ENCODE measurements around the gene PRRG2.
"Not testable (repeated sequence)": the region's sequence is repeated elsewhere in the genome, so short reads cannot be mapped to it uniquely, and the experiment has no call there.

The PRRG2 gene

GRCh38 chr19:49599378-49600295, 18.5 kb downstream of the PRRG2 start:
- H3K36me3 Mint-ChIP-seq (ENCODE audit: low read depth) = peaks cover 69% of the 10 kb centered on the region
- DNase-seq = no peak
- no peak overlapping the region for H3K4me3 Mint-ChIP-seq
- H3K4me1 Mint-ChIP-seq (ENCODE audit: low read depth) = peaks cover 23% of the 10 kb centered on the region
- no peaks in the 10 kb centered on the region for H3K27me3 Mint-ChIP-seq
- H3K27ac Mint-ChIP-seq = peak overlapping the region; percentile 87
- H3K9me3 Mint-ChIP-seq = no peaks in the 10 kb centered on the region

- DNase-seq = no peak
- Mint-ChIP-seq H3K36me3 (ENCODE audit: low read depth) (peaks cover 72% of the 10 kb centered on the region), H3K9me3 (no peaks in the 10 kb centered on the region), H3K4me3 (no peak overlapping the region), H3K27me3 (no peaks in the 10 kb centered on the region), H3K27ac (no peak overlapping the region), H3K4me1 (ENCODE audit: low read depth) (peaks cover 22% of the 10 kb centered on the region)
These were observed 20.4 kb downstream of the PRRG2 start for GRCh38 chr19:49601482-49602038.

DNA sequence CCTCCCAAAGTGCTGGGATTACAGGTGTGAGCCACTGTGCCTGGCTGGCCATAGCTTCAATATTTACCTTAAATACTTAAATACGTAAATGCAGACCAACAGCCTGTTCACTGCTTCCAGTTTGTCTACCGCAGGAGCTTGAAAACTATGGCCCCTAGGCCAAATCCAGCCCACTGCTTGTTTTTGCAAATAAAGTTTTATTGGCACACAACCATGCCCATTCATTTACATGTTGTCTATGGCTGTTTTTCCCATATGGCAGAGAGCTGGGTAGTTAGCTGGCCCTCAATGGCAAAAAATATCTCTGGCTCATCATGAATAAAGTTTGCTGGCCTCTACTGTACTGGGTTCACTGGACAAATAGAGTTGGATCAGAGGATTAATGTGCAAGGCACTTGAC, 21.7 kb downstream of the PRRG2 start:
- no peak overlapping the region for H3K4me3 Mint-ChIP-seq
- no peaks in the 10 kb centered on the region for H3K9me3 Mint-ChIP-seq
- peaks cover 79% of the 10 kb centered on the region for H3K36me3 Mint-ChIP-seq (ENCODE audit: low read depth)
- no peaks in the 10 kb centered on the region for H3K27me3 Mint-ChIP-seq
- no peak overlapping the region for H3K27ac Mint-ChIP-seq
- no peak for DNase-seq
- H3K4me1 Mint-ChIP-seq (ENCODE audit: low read depth) = peaks cover 22% of the 10 kb centered on the region

- no peaks in the 10 kb centered on the region for H3K27me3 Mint-ChIP-seq
- H3K36me3 Mint-ChIP-seq (ENCODE audit: low read depth) = peaks cover 73% of the 10 kb centered on the region
- H3K27ac Mint-ChIP-seq = no peak overlapping the region
- H3K9me3 Mint-ChIP-seq = no peaks in the 10 kb centered on the region
- H3K4me3 Mint-ChIP-seq = no peak overlapping the region
- H3K4me1 Mint-ChIP-seq (ENCODE audit: low read depth) = peaks cover 13% of the 10 kb centered on the region
- DNase-seq = no peak
These were observed 24.5 kb downstream of the PRRG2 start for GRCh38 chr19:49605605-49606004.

DNA sequence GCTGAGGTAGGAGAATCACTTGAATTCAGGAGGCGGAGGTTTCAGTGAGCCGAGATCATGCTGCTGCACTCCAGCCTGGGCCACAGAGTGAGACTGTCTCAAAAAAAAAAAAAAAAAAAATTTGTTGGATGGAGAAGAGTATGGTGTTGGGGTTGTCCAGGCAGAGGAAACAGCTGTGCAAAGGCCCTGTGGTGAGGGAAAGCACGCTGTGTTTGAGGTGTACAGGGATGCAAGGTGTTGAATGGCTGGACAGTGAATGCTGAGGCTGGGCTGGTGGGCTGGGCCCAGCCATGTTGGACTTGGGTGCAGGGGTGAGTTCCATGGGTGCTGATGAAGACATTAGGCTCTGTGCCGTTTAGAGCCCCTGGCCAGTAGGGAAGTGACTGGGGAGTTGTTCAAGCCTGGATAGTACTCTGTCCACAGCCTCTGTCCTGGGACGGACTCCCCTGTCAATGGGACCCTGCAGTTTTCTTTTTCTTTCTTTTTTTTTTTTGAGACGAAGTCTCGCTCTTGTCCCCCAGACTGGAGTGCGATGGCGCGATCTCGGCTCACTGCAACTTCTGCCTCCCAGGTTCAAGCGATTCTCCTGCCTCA, 28.5 kb downstream of the PRRG2 start:
- peaks cover 66% of the 10 kb centered on the region for H3K36me3 Mint-ChIP-seq (ENCODE audit: low read depth)
- no peak overlapping the region for H3K4me3 Mint-ChIP-seq
- H3K27me3 Mint-ChIP-seq = no peaks in the 10 kb centered on the region
- peaks cover 18% of the 10 kb centered on the region for H3K4me1 Mint-ChIP-seq (ENCODE audit: low read depth)
- no peak for DNase-seq
- H3K9me3 Mint-ChIP-seq = no peaks in the 10 kb centered on the region
- peak overlapping the region; percentile 33 for H3K27ac Mint-ChIP-seq

- Mint-ChIP-seq H3K9me3 (no peaks in the 10 kb centered on the region), H3K36me3 (ENCODE audit: low read depth) (peaks cover 76% of the 10 kb centered on the region), H3K4me1 (ENCODE audit: low read depth) (peaks cover 20% of the 10 kb centered on the region), H3K27ac (peak overlapping the region; percentile 84), H3K27me3 (no peaks in the 10 kb centered on the region), H3K4me3 (no peak overlapping the region)
- no peak for DNase-seq
These were observed 32.3 kb downstream of the PRRG2 start for GRCh38 chr19:49613374-49613773.

DNA sequence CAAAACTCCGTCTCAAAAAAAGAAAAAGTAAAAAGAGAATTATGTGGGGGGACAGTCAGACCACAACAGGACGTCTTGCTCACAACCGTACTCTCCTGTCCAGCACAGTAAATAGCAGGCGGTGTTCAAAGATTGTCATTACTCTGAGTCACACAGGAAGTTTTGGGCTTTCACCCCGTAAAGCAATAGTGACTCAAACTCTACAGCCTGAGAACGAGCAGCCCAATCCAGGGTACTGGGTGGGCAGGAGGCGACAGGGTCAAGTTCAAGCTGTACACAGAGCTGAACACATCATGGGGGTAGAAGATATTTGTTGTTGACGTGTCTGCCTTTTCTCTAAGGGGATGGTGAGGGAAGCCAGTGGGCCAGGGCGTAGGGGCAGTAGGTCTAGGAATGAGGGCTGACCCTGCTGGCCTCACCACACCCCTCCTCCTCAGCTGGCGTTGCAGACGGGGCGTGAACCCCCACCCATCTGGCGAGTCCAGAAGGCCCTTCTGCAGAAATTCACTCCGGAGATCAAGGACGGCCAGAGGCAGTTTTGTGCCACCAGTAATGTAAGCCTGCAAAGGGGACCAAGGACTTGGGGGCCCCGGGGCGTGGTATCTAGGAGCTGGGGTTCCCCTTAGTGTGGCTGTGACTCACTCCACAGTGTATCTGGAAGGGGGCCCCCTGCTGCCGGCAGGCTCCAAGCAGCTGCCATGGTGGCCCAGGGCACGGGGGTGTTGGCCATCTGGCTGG, 33.1 kb downstream of the PRRG2 start:
- H3K4me1 Mint-ChIP-seq (ENCODE audit: low read depth) = peaks cover 20% of the 10 kb centered on the region
- no peak overlapping the region for H3K4me3 Mint-ChIP-seq
- peaks cover 75% of the 10 kb centered on the region for H3K36me3 Mint-ChIP-seq (ENCODE audit: low read depth)
- DNase-seq = peak; percentile 40
- no peaks in the 10 kb centered on the region for H3K27me3 Mint-ChIP-seq
- no peaks in the 10 kb centered on the region for H3K9me3 Mint-ChIP-seq
- H3K27ac Mint-ChIP-seq = peak overlapping the region; percentile 84

- no peaks in the 10 kb centered on the region for H3K9me3 Mint-ChIP-seq
- H3K4me3 Mint-ChIP-seq = no peak overlapping the region
- H3K4me1 Mint-ChIP-seq (ENCODE audit: low read depth) = peaks cover 20% of the 10 kb centered on the region
- H3K36me3 Mint-ChIP-seq (ENCODE audit: low read depth) = peaks cover 75% of the 10 kb centered on the region
- no peak overlapping the region for H3K27ac Mint-ChIP-seq
- H3K27me3 Mint-ChIP-seq = no peaks in the 10 kb centered on the region
- no peak for DNase-seq
These were observed 34.7 kb downstream of the PRRG2 start for GRCh38 chr19:49615861-49616260.

DNA sequence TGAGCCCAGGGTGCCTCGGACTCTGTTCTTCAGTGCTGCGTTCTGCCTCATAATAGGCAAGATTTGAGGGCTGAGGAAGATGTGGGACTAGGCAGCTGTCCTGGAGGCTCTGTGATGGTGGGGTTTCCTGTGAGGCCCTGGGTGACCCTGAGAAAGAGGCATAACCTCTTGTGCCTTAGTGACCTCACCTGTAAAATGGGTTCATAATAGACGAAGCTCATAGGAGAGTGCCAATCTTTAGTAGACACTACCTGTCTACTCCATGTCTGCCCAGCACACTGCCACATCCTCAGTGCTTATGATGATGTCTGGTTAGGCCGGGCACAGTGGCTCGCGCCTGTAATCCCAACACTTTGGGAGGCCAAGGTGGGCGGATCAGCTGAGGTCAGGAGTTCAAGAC, 35.4 kb downstream of the PRRG2 start:
- Mint-ChIP-seq H3K36me3 (ENCODE audit: low read depth) (peaks cover 75% of the 10 kb centered on the region), H3K9me3 (no peaks in the 10 kb centered on the region), H3K4me1 (ENCODE audit: low read depth) (peaks cover 20% of the 10 kb centered on the region), H3K27ac (no peak overlapping the region), H3K4me3 (no peak overlapping the region), H3K27me3 (no peaks in the 10 kb centered on the region)
- DNase-seq = no peak

- H3K4me1 Mint-ChIP-seq (ENCODE audit: low read depth) = peaks cover 20% of the 10 kb centered on the region
- no peaks in the 10 kb centered on the region for H3K9me3 Mint-ChIP-seq
- H3K4me3 Mint-ChIP-seq = no peak overlapping the region
- no peak overlapping the region for H3K27ac Mint-ChIP-seq
- H3K36me3 Mint-ChIP-seq (ENCODE audit: low read depth) = peaks cover 79% of the 10 kb centered on the region
- no peaks in the 10 kb centered on the region for H3K27me3 Mint-ChIP-seq
- no peak for DNase-seq
These were observed 35.8 kb downstream of the PRRG2 start for GRCh38 chr19:49616945-49617344.

DNA sequence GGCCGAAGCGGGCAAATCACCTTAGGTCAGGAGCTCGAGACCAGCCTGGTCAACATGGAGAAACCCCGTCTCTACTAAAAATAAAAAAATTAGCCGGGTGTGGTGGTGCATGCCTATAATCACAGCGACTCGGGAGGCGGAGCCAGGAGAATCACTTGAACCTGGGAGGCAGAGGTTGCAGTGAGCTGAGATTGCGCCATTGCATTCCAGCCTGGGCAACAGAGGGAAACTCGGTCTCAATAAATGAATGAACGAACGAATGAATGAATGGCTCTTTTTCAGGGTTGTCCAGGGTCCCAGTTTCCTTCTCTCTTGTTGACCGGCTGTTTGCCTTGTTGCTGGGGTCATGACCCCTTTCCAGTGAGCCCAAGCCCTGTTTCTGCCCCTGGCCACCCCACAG, 36.7 kb downstream of the PRRG2 start:
- H3K4me1 Mint-ChIP-seq (ENCODE audit: low read depth) = peaks cover 17% of the 10 kb centered on the region
- peak overlapping the region; percentile 63 for H3K27ac Mint-ChIP-seq
- not testable (repeated sequence) for H3K4me3 Mint-ChIP-seq, H3K9me3 Mint-ChIP-seq, DNase-seq, H3K27me3 Mint-ChIP-seq
- peaks cover 79% of the 10 kb centered on the region for H3K36me3 Mint-ChIP-seq (ENCODE audit: low read depth)

GRCh38 chr19:49624967-49625910, 44.1 kb downstream of the PRRG2 start:
- DNase-seq = no peak
- Mint-ChIP-seq H3K27ac (no peak overlapping the region), H3K27me3 (no peaks in the 10 kb centered on the region), H3K4me1 (ENCODE audit: low read depth) (no peaks in the 10 kb centered on the region), H3K36me3 (ENCODE audit: low read depth) (peaks cover 60% of the 10 kb centered on the region), H3K9me3 (no peaks in the 10 kb centered on the region), H3K4me3 (no peak overlapping the region)

DNA sequence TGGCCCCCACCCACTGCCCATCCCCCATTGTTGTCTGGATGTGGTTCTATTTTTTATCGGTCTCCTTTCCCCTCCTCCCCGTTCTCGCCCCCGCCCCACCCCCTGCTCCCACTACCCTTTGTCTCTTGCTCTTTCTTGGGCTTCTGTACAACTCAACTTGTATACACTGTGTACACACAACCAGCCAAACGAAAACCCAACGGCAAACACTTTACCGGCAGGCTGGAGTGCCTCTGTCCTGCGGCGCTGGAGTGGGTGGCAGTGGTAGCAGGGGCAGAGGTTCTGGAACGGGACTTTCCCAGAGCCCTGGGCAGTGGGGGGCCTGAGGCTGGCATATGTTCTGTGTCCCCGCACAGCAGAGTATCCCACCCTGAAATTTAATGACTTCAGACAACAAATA, 45.1 kb downstream of the PRRG2 start:
- Mint-ChIP-seq H3K4me3 (no peak overlapping the region), H3K4me1 (ENCODE audit: low read depth) (peaks cover 2% of the 10 kb centered on the region), H3K9me3 (no peaks in the 10 kb centered on the region), H3K27ac (no peak overlapping the region), H3K27me3 (no peaks in the 10 kb centered on the region), H3K36me3 (ENCODE audit: low read depth) (peaks cover 57% of the 10 kb centered on the region)
- DNase-seq = no peak

DNA sequence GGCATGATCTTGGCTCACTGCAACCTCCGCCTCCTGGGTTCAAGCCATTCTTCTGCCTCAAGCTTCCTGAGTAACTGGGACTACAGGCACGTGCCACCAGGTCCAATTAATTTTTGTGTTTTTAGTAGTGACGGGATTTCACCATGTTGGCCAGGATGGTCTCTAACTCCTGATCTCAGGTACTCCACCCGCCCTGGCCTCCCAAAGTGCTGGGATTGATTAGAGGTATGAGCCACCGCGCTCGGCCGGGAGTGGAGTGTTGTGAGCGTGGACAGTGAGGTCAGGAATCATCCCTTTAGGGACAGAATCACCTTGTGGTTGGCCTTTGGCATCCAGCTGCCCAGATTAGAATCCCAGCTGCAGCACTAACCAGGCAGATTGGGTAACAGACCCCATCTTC, 48.5 kb downstream of the PRRG2 start:
- peaks cover 36% of the 10 kb centered on the region for H3K36me3 Mint-ChIP-seq (ENCODE audit: low read depth)
- H3K27me3 Mint-ChIP-seq = no peaks in the 10 kb centered on the region
- no peak for DNase-seq
- H3K9me3 Mint-ChIP-seq = no peaks in the 10 kb centered on the region
- peaks cover 2% of the 10 kb centered on the region for H3K4me1 Mint-ChIP-seq (ENCODE audit: low read depth)
- no peak overlapping the region for H3K27ac Mint-ChIP-seq
- no peak overlapping the region for H3K4me3 Mint-ChIP-seq

Measured in activated T-cell treated with anti-CD3 and anti-CD28 coated beads, Interleukin-2, amount 50 U/mL, for 24 hours (primary cell).